ENCODE measurements around the gene SNRPB.
"Not testable (repeated sequence)": the region's sequence is repeated elsewhere in the genome, so short reads cannot be mapped to it uniquely, and the experiment has no call there.

SNRPB gene

GRCh38 chr20:2470423-2471193 is at the start of gene SNRPB:
Gene SNRPB (minus strand): TSS chr20:2470789. CDS start chr20:2470690, 99 bp downstream.
- no peak for FAIRE-seq

GRCh38 chr20:2519115-2519809 is 48.7 kb upstream of the SNRPB start:
- FAIRE-seq: no peak

- FAIRE-seq: no peak
Observed at GRCh38 chr20:2518558-2518957, 48.0 kb upstream of the SNRPB start.

- FAIRE-seq: no peak
Observed at GRCh38 chr20:2518096-2518495, 47.5 kb upstream of the SNRPB start.

- no peak for FAIRE-seq
Observed at GRCh38 chr20:2516399-2516798, 45.8 kb upstream of the SNRPB start.

- no peak for FAIRE-seq
Observed at GRCh38 chr20:2515203-2515602, 44.6 kb upstream of the SNRPB start.

GRCh38 chr20:2509794-2510193 is 39.2 kb upstream of the SNRPB start:
- FAIRE-seq: no peak

- FAIRE-seq: no peak
Observed at GRCh38 chr20:2509468-2509781, 38.8 kb upstream of the SNRPB start.

- FAIRE-seq: no peak
Observed at GRCh38 chr20:2508631-2509467, 38.3 kb upstream of the SNRPB start, which contains the start of gene ZNF343. Gene ZNF343 (minus strand): TSS chr20:2508915. CDS start chr20:2493895, 15,020 bp downstream.

GRCh38 chr20:2507875-2508630 is 37.5 kb upstream of the SNRPB start:
- FAIRE-seq: no peak

GRCh38 chr20:2507464-2507863 is 36.9 kb upstream of the SNRPB start:
- no peak for FAIRE-seq

GRCh38 chr20:2506426-2506825 is 35.8 kb upstream of the SNRPB start:
- not testable (repeated sequence) for FAIRE-seq

GRCh38 chr20:2504803-2505202 is 34.2 kb upstream of the SNRPB start:
- FAIRE-seq: not testable (repeated sequence)

GRCh38 chr20:2502808-2503384 is 32.3 kb upstream of the SNRPB start:
- FAIRE-seq: not testable (repeated sequence)

- no peak for FAIRE-seq
Observed at GRCh38 chr20:2485661-2486060, 15.1 kb upstream of the SNRPB start.

- FAIRE-seq: no peak
Observed at GRCh38 chr20:2485080-2485479, 14.5 kb upstream of the SNRPB start.

- no peak for FAIRE-seq
Observed at GRCh38 chr20:2483504-2483903, 12.9 kb upstream of the SNRPB start.

GRCh38 chr20:2480381-2480780 is 9.8 kb upstream of the SNRPB start:
- no peak for FAIRE-seq

GRCh38 chr20:2476742-2477615 is 6.4 kb upstream of the SNRPB start:
- no peak for FAIRE-seq

GRCh38 chr20:2475850-2476741 is 5.5 kb upstream of the SNRPB start:
- no peak for FAIRE-seq
